T-helper 9 cell (primary cell): ENCODE results near the gene ASIC1.

Experiments
- DNase-seq: peaks from one replicate; pipeline ENCODE4 v3.0.0-alpha.2; 2020

ASIC1 gene

DNA sequence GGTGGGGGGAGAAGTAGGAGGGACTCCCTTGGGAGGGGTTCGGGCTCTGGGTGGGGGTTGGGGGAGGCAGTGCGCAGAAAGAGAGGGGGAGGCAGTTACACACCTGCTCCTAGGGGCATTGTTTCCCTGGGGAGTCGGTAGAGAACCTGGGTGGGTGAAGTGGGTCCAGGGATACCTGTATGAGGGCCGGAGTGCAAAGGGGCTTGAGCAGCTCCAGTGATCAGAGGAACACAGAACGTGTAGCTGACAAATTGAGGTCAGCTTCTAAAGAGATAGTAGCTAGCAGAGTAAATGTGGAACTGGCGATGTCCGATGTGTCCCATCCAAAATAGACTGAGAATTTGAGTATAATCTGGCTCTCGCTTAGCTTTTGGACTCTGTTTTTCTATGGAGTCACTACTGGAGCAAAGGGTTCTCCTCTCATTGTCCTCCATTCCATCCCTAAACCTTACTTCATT, 28.2 kb downstream of the ASIC1 start:
- DNase-seq = no peak

DNA sequence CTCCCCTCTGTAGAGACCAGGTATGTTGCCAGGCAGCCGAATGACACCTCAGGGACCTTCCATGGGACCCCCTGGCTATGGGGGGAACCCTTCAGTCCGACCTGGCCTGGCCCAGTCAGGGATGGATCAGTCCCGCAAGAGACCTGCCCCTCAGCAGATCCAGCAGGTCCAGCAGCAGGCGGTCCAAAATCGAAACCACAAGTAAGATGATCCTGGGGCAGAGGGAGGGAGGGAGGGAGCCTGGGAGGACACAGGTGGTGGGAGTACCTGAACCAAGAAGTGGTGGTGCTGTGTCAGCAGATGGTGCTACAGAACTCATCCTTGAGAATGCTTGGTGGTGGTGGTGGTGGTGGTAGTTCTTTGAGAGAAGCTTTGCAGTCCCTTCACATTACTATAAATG, 28.8 kb downstream of the ASIC1 start:
- no peak for DNase-seq

DNA sequence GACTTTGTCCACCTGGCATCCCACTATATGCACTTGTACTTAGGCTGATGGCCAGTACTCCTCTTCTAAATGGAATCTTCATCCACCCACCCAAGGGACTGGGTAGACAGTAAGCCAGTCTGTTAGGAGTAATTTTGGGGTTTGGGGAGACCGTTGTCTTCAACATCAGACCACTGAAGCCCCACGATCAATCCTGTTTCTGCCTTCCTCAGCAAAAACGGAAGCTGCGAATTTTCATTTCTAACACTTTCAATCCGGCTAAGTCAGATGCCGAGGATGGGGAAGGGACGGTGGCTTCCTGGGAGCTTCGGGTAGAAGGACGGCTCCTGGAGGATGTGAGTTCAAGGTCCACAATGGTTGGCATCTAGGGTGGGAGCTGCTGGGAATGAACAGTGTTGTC, 29.8 kb downstream of the ASIC1 start:
- DNase-seq = no peak

DNA sequence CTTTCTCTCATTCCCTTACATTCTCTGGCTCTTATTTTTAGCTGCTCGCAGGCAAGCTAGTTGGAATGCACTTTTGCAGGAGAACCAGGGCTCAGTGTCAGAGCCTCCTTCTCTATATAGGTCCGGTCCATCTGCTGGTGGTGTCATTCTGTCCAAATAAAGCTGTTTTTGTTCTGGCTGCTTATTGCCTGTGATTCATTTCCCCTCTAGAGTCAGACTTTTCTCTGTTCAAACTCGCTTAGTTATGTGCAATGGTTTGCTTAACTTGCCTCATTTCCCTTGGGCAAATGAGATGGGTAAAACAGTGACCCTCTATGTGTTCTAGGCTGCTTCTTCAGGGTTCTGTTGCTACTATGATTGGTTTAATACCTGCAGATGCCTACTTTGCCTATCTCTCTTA, 30.6 kb downstream of the ASIC1 start:
- no peak for DNase-seq

DNA sequence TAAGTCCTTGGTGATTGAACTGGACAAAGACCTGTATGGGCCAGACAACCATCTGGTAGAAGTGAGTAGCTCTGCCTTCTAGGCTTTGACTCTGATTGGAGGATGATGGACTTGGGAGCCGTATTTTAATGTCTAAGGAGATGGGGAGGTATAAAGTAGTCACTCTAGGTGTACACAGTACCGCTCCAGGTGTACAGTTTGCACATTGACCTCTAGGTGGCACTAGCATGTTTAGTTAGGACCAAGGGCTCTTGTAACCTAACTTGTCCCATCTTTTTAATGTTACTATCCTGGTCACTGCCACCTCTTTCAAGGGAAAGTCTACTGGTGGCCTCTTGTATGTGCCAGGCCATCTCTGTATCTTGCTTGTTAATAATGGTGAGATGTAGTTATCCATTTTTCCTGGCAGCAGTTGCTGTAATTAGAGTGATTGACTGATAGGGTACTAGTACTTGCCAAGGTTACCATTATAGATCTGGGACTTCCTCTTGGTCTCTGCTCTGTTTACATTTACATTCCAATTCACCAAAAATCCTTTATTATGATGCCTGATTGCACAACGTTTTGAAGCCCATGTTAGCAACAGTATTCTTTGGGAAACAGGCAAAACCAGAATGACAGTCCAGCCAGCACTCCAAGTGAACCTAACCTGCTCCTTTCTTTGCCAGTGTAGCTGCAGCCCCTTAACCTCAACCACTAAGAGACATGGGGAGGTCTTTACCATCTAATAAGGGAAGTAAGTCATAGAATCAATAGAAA, 31.4 kb downstream of the ASIC1 start:
- peak; percentile 34 for DNase-seq

DNA sequence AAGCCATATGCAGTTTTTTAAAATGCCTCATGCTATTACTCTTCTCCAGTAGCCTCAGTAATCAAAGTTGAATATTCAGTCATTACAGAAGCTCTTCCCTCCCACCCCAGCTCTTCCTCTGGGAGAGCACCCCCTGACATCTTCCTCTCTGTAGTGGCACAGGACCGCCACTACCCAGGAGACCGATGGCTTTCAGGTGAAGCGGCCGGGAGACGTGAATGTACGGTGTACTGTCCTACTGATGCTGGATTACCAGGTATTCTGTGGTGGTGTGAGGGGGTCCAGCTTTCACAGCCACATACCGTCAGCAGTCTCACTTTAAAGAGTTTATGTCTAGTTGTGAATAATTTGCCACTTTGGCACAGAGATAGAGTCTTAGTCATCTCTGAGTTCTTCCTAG, 32.3 kb downstream of the ASIC1 start:
- DNase-seq = no peak

DNA sequence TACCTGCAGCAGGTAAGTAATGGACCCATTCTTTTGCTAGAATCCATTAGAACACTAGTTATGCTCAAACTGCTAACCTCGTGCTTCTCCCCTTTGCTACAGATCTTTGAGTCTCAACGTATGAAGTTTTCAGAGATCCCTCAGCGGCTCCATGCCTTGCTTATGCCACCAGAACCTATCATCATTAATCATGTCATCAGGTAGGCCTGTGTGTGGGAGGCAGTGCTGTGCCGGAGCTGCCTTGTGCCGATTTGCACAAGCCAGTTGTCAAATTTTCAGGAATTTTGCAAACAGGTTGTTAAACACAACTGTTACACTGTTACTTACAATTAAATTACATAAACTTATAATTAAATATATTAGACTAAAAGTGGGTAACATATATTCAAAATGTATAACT, 33.0 kb downstream of the ASIC1 start:
- DNase-seq = no peak

DNA sequence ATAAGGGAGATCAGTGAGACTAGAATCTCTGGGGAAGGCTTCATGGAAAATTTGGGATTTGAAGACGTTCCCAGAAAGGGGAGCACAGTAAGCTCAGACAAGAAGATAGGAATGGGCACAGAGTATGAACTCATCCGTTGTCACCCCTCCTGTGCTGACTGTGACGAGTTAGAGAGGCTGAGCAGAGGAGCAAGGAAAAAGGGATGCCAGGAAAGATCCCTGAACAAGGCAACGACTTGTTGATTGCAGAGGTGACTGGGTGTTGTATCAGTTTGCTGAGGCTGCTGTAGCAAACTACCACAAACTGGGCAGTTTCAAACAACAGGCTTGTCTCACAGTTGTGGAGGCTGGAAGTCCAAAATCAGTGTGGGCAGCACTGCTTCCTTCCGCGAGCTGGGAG, 40.6 kb downstream of the ASIC1 start:
- DNase-seq = no peak

DNA sequence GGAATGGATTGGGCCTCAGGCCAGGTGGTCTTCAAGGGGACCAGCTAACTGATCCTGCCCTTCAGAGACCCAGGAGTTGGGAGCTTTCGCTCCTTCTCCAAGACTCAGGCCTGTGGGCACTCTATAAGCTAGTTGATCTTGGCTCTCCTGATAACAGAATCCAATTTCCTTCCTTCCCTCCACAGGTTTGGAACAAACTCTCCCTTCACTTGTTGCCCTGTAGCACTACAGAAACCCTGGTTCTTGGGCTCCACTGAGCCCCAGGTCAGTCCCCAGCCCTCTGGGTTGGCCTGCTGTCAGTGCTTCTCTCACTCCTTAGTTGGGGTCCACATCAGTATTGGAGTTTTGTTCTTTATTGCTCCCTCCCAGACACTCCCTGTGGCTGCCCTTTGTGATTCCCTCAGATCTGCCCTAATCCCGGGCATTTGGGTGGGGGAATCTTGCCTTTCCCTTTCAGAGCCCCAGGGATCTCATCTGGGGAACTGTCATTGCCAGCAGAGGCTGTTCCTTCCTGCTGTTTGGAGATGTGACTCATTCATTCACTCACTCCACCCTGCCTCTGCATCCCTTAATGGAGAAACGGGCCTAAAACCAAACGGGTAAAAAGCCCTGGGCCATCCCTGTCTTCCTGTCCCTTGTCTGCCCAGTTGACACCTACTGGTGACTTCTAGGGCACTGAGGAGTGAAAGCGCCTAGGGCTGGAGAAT, 42.1 kb downstream of the ASIC1 start:
- DNase-seq = no peak

DNA sequence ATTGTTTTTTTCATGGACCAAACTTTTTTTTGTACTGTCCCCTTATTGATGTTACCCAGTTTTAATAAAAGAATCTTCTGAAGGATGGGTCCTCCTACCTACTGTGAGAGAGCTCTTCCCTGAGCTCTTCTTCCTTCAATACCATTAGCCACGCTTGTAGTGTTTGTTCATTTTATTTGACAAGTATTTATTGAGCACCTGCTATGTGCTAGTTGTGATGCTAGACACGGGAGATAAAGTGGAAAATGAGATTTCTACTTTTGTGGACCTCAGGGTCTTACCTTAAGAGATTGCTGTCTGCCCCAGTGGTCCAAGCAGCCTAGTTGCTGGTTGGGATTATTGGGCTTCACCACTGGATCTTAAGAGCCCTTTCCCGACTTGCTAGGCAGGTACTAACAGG, 43.2 kb downstream of the ASIC1 start:
- DNase-seq = no peak

DNA sequence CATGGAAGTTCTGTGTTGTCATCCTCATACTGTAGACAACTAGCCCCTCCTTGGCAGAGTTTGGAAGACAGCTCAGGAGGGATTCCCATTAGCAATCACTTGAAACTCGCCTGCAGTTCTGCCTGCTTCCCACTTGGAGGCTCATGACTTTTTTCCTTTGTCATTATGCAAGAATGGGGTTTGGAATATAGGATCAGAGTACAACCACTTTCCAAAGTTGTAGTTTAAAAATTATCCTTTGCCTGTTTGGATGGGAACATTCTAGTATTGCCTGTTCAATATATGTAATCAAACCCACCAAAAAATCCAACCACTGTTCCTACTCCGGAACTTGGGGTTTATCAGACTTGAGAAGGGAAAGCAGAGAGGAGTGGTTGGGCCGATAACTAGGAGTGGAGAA, 44.3 kb downstream of the ASIC1 start:
- no peak for DNase-seq

DNA sequence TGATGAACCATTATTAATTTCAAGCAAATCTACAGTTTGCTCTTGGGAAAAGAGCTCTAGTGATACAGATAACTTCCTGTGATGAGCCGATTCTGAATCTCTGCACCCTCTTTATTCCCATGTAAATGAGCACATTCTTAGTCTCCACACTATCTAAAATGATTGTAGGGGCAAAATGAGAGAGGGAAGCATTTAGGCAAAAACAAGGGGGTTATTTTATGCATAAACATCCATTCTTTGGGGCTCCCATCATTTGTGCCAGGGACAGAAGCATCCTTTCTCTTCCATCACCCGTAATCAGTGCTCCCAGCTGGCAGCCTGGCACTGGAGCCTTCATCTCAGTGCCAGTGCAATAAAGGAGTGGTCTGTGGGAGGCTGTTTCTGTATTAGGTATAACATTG, 44.7 kb downstream of the ASIC1 start:
- DNase-seq = no peak

DNA sequence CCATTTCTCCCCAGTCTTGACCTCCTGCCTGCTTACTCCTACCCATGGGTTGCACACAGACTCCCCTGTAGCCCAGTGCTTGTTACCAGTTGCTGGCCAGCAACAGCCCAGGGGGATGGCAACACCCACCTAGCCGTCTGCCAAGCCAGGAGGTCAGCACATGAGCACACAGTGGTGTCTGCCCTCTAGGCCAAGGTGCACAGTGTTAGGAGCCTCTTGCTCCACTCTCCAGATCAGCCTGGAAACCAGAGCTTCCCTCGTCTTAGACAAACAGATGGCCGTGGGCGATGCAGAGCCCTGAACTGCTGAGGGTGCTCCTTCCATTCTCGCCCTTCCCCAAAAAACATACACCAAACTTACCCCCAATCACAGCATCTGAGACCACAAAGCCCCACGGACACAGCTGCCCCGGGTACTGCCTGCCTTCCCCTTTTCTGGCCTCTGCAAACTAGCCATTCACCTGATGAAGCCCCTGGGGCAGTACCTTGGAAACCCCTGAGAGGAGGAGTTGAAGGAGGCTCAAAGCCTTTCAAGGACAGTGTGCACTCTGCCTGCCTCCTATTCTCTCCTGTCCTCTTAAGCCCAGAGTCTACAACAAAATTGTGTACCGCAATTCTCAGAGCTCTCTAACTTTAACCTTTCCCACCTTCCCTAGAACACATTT, 45.4 kb downstream of the ASIC1 start:
- no peak for DNase-seq

DNA sequence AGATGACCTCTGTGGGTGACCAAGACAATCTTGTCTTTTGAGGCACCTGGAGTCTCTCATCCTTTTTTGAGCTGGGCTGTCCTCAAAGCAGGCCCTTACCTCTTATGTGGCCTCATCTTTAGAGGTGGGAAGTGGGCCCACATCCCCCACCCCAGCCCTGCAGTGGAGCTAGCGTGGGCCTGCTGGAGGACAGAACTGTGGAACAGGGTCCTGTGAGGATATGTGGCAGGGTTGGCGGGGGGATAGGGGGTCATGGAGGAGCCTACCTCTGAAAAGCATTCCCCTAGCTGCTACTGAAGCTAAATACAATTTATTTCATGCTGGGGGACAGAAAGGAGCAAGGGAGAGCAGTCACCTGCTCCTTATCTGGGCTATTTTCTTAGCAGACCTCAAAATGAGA, 46.0 kb downstream of the ASIC1 start:
- DNase-seq = no peak

DNA sequence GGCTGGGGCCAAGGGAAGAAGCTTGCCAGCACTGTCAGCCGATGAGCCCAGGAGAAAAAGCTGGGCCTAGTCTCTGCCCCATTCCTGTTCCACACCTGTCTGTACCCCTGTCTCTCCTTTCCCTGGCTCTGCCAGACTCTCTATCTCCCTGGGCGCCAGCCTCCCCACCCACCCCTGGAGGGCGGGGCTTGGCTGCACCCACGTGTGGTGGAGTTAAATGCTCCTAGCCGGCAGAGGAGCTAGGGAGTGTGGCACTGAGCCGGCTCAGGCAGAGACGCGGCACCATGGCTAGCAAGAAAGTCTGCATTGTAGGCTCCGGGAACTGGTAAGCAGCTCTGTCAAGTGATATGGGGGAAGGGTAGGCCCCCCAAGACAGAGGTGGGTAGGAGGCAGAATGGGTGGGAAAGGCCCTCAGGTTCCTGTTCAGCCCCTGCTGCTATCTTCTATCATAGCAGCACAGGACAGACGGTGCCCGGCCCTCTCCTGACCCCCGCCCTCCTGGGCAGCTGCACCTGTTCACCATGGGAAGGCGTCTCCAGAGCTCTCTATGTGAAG, 46.4 kb downstream of the ASIC1 start, which contains the start of gene GPD1:
Gene GPD1, plus strand, starts transcription at position 242 of the 555 bp plus-strand sequence. Its CDS starts 43 bp downstream, at position 285.
- DNase-seq = no peak

DNA sequence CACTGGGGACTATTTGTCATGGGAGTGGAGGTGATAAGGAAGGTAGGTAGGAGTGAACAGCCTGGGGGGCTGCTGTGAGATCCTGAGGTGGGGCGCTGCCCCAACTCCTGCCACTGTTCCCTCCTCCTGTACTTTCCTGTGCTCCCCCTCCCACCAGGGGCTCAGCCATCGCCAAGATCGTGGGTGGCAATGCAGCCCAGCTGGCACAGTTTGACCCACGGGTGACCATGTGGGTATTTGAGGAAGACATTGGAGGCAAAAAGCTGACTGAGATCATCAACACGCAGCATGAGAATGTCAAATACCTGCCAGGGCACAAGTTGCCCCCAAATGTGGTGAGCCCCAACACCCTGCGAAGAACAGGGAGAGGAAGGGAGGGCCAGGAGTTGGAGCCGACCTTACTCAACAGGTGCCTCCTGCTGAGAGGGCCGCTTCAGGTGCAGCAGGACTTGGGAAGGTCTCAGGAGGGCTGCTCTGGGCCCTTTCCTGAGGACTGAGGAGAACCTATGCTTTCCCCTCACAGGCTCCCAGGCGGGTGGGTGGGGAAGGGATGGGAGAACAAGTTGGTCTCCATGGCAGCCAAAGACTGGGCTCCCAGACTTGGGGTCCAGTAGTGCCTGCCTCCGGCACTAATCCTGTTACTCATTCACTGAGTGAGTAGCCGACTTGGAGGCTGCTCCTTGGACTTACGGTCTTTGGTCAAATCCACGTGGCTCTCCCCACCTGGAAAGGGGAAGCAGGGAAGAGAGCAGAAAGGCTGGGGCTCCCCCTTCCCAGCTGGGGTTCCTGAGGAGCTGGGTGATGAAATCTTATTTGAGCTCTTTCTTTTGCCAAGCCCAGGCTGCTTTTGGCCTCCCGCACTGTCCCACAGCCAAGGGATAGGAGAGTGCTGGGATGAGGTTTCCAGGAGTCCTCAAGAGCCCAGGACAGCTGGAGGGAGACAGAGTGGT, 47.3 kb downstream of the ASIC1 start:
- DNase-seq = no peak

DNA sequence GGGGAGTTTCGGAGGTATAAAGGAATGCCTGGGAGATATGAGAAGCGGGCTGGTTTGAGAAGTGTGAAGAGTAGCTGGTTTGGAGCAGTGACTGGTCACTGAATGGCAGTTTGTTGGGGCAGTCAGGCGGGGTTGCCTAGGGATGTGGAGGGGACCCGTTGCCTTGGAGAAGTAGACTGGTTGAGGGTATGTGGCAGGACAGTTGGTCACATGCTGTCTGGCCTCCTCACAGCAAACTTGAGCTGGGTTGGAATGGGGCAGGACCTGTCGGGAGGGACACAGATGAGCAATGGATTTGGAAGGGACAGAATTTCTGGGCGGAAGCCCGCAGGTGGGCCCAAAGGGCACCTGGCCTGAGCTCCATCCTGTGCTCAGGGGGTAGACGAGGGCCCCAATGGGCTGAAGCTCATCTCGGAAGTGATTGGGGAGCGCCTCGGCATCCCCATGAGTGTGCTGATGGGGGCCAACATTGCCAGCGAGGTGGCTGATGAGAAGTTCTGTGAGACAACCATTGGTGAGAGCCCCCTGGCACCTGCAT, 48.6 kb downstream of the ASIC1 start:
- DNase-seq = no peak

DNA sequence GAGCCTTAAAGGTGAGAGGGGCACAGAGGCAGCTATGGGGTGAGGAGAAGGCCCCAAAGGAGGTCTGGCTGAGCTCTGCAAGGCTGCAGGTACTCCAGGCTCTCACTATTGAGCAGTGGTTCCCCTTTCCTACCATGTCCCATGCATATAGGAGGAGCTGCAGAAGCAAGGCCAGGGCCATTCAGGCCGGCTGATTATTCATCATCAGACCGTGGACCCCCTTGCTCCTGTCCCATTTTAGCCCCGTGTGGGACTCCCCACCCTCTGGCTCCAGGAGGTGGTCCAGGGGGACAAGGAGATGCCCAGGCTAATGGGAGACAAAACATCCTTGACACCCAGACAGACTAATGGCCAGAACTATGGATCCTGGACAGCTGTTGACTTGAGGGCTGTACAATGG, 49.5 kb downstream of the ASIC1 start:
- DNase-seq = no peak

DNA sequence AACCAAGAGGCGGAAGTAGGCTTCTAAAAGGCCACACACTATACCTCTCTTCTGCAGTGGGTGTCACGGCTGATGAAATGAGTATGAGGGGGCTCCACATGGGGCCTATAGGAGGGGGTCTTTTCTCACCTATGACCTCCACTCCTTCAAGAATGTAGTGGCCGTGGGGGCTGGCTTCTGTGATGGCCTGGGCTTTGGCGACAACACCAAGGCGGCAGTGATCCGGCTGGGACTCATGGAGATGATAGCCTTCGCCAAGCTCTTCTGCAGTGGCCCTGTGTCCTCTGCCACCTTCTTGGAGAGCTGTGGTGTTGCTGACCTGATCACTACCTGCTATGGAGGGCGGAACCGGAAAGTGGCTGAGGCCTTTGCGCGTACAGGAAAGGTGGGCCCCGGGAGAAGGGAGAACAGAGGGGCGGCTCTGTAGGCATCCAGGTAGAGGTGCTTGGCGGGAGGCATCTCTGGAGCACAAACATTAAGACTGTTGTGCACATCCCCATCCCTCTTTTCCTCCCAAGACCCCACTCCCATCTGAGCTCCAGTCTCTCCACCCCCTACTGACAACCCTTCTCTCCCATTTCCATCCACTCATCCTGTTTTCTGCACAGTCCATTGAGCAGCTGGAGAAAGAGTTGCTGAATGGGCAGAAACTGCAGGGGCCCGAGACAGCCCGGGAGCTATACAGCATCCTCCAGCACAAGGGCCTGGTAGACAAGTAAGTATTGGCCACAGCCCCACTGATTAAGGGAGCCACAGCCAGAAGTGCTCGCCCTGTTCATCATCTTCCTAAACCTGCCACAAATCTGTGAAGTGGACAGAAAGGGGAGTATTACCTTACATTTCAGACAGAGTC, 50.2 kb downstream of the ASIC1 start:
- DNase-seq = no peak

DNA sequence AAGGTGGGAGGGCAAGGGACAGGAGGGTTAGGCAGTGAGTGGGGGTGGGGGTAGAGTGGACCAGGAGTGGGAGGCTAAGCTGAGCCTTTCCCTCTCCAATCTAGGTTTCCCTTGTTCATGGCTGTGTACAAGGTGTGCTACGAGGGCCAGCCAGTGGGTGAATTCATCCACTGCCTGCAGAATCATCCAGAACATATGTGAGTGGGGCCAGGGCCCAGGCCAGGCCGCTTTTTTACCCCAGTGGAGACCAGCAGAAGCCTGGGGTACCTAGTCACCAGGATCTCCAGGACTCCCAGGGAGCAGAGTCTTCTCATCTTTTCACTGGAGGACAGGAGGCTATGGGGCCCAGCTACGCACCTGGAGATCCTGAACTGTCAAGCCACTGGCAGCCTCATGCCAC, 51.9 kb downstream of the ASIC1 start:
- DNase-seq = no peak

DNA sequence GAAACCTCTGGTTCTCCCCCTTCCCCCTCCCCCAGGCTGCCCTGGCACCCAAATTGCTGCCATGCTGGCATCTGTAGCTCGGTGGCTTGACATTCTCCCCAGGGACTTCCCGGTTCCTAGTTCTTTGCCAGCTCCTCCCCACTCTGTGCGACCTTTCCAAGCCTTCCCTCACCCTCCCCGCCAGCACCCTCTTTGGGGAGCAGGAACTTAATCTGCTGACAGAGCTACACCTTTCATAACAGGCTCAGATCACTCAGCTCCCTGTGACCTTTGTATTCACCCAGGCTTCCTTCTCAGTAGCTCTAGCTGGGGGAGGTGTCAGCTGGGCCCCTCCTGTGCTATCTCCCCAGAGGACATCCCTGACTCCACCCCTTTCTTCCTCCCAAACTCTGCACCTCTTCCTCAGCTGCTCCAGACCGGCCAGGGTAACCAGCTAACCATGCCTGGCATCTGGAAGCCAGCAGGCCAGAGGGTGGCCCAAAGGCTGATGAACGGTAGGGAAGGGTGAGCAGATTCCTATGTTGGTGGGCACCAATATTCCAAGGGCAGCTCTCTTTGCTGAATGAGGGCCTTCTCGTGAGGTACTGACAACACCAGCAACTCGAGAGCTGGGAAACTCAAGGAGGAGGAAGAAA, 52.8 kb downstream of the ASIC1 start:
- no peak for DNase-seq
